Endometrial microvascular endothelial cells (primary cell): ENCODE measurements around the gene GLG1. TPM values are rescaled to one million over a fixed set of nuclear protein-coding genes. Genes with fewer than 3 reads are reported as not detected.
"Not testable (repeated sequence)": the region's sequence is repeated elsewhere in the genome, so short reads cannot be mapped to it uniquely, and the experiment has no call there.

Experiments
- in situ Hi-C: cut with HindIII; loops from 2 replicates; pipeline ENCODE4 v1.10.0; 2017; ENCODE audit warnings: low sequenced_read_pairs, low pct_unique_long_range_greater_than_20kb; ENCODE audit errors: inconsistent ontology term
- total RNA-seq: library from RNA; depleted of rRNA; stranded (reverse); fragments of >200 nt; gene quantifications from one replicate; pipeline ENCODE4 v1.2.3, GENCODE V29; 2015; ENCODE audit errors: inconsistent ontology term

The GLG1 gene
- total RNA-seq, result 115 TPM

DNA sequence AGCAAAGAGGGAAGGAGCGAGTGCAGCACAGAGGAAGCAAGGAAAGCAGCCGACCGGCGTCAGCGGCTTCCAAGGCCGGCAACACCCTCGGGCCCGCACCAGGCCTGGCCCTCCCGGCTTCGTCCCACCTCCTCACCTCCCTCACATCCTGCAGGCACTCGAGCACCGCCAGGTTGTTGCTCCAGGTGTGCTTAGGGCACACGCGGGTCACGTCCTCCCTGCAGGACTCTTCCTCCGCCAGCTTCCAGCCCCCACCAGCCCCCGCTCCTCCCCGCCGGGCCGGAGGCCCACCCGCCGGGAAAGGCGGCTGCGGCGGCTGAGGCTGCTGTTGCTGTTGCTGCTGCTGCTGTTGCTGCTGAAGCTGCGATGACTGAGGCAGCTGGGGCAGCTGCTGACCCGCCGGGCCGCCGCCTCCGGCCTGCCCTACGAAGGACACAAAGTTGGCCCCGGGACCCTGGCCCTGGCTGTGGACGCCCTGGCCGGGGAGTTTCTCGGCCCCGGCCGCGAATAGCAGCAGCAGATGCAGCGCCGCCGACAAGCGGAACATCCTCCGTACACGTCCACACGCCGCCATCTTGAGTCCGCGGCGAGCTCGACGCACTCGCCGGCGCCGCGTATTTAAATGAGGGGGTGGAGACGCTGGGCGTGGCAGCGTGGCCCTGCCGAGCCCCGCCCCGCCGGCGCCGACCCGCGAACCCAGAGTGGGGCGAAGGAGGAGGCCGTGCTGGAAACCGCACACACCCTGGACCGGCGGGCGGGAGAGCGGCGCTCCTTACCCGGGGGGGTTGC lies at the start of gene GLG1:
Gene GLG1 (minus strand): TSS at position 594 of the 789 bp plus-strand sequence. CDS start 20 bp downstream, at position 574.
- in situ Hi-C loops, result no loop called here

DNA sequence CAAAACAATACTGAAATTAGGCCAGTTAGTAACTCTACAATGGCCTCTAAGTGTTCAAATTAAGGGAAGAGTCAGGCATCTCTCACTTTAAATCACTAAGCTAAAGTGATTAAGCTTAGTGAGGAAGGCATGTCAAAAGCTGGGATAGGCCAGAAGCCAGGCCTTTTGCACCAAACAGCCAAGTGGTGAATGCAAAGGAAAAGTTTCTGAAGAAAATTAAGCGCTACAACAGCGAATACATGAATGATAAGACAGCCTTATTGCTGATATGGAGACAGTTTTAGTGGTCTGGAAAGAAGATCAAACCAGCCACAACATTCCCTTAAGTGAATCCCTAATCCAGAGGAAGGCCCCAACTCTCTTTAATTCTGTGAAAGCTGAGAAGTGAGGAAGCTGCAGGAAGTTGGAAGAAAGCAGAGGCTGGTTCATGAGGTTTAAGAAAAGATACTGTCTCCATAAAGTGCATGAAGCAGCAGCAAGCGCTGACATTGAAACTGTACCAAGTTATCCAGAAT lies 47.7 kb upstream of the GLG1 start:
- in situ Hi-C loops, result no loop called here

GRCh38 chr16:74652883-74653282 lies 46.0 kb upstream of the GLG1 start:
- in situ Hi-C loops, result not testable (repeated sequence)

- in situ Hi-C loops, result no loop called here
Observed at GRCh38 chr16:74652249-74652648, 45.3 kb upstream of the GLG1 start.

DNA sequence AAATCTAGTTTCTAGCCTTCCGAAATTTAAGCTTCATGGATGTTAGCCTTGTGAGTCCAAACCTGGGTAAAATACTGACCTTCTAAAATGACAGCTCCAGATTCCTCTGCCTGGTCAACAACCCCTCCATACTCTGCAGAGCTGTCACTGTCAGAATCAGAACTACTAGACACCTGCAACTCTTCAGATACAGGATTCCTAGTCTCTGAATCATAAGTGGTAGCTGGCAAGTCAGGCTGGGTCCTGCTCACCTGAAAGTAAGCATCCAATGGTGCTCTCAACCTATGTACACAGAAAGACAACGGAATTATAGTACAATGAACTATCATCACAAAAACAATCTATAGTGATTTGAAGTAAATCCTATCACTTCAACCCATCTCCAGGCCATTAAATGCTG lies 44.9 kb upstream of the GLG1 start:
- in situ Hi-C loops, result no loop called here

DNA sequence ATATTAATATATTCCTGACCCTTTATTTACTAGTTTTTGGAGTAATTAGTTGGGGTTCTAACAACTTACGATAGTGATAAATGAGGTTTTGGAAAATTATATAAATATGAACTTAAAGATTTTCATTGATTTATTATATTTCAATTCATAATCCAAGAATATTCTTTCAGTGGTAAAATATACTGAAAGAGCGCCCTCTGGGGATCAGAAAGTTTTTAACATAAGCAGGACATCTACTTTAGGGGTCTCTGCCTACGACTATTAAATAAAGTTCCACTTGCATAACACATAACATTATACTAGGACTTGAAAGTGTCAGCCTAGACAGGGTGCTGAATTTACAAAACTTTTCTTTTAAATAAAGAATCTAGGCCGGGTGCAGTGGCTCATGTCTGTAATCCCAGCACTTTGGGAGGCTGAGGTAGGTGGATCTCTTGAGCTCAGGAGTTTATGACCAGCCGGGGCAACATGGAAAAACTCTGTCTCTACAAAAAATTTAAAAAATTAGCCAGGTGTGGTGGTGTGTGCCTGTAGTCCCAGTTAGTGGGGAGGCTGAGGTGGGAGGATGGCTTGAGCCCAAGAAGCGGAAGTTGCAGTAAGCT lies 44.2 kb upstream of the GLG1 start:
- in situ Hi-C loops, result no loop called here

- in situ Hi-C loops, result no loop called here
Observed at GRCh38 chr16:74649839-74650504, 43.1 kb upstream of the GLG1 start.

DNA sequence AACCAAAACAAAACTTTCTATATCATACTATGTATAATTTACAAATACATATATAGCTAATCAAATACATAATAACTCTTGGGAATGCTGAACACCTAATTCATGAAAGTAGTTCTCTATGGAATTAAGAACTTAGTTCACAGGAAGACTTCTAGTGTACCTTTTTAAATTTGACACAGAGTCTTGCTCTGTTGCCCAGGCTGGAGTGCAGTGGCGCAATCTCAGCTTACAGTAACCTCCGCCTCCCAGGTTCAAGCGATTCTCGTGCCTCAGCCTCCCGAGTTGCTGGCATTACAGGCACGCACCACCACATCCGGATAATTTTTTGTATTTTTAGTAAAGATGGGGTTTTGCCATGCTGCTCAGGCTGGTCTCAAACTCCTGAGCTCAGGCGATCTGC lies 35.1 kb upstream of the GLG1 start:
- in situ Hi-C loops, result no loop called here

GRCh38 chr16:74637742-74638453 lies 31.0 kb upstream of the GLG1 start:
- in situ Hi-C loops, result no loop called here

- in situ Hi-C loops, result no loop called here
Observed at GRCh38 chr16:74635303-74635702, 28.4 kb upstream of the GLG1 start.

GRCh38 chr16:74633686-74634085 lies 26.8 kb upstream of the GLG1 start:
- in situ Hi-C loops, result no loop called here

- in situ Hi-C loops, result no loop called here
Observed at GRCh38 chr16:74627506-74628220, 20.7 kb upstream of the GLG1 start.

DNA sequence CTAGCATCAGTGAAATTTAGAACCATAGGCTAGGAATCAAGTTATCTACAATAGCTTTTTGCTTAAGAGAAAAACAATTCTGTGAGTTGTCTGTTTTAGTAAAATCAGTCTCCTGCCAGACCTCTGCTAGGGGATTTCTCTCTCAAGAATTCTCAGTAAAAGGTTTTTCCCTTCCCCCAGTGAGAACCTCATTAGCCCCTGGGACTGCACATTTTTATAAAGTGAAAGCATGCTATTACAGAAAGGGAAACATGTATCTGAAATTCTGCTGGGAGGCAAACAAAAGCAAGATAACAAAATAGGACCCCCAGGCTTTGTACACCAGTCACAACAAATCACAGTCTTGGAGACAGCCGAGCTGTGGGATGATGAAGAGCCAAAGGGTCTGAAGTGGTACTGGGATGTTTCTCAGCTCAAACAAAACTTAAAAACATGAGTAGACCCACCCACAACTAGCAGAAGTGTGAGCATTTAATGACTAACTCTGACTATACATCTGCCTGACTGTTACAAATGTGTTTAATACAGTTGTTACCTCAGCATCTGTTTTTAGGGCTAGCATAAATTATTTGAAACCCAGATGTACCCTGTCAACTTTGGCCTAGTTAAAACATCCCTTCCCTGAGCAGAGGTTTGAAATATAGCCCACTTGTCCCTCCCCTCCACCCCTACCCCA lies 20.0 kb upstream of the GLG1 start:
- in situ Hi-C loops, result no loop called here

GRCh38 chr16:74625500-74626350 lies 18.8 kb upstream of the GLG1 start:
- in situ Hi-C loops, result no loop called here

DNA sequence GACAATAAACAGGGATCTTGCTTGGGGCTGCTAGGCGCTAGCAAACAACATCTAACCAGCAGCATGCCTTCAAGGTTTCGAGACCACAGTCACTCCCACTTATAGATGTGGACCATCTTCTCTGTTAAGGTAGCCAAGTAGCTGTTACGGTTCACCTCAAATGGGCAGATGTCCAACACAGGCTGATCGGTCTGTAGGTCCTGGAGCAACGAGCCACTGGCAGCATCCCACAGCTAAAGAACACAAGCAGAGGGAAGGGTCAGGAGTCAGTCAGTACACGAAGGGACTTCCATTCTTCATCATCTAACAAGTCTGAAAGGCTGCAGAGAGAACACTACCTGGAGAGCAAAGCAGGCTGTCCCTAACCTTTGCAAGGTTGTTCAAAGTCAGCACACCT lies 16.9 kb upstream of the GLG1 start:
- in situ Hi-C loops, result no loop called here

DNA sequence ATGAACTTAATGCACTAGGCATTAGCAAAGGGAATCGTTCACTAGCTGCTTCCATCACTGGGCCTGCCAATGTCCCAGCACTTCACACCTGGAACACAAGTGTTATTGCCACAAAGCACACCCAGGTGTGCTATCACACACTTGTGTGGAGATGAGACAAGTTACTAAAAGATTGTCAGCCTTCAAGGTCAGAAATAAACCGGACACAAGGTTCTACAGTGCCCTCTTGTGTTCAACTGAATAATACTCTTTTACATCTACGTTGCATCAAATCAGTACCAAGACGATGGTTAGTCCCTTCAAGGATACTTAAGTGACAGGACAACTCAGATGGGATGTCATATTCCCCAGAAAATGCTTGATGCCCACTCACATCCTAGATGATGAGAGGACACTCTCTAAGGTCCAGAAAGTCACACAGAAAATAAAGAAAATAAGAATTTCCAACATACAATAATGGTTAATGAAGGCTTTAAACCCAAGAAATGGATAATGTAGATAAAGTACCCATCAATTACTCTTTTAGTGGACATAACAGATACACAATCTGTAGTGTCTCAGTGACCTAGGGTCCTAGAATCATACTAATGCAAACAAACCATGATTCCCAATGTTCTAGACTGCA lies 16.4 kb upstream of the GLG1 start:
- in situ Hi-C loops, result no loop called here

GRCh38 chr16:74622005-74622404 lies 15.1 kb upstream of the GLG1 start:
- in situ Hi-C loops, result no loop called here
